GM18517 (cell line): ENCODE measurements around the gene BANF2.
"Not testable (repeated sequence)": the region's sequence is repeated elsewhere in the genome, so short reads cannot be mapped to it uniquely, and the experiment has no call there.

Experiments used
- ATAC-seq: cut with Tn5 transposase; IDR thresholded peaks from one replicate; pipeline ENCODE4 v1.9.1; 2021; ENCODE audit warnings: mild to moderate bottlenecking, moderate library complexity; ENCODE audit not compliant: unreplicated experiment

BANF2 gene

DNA sequence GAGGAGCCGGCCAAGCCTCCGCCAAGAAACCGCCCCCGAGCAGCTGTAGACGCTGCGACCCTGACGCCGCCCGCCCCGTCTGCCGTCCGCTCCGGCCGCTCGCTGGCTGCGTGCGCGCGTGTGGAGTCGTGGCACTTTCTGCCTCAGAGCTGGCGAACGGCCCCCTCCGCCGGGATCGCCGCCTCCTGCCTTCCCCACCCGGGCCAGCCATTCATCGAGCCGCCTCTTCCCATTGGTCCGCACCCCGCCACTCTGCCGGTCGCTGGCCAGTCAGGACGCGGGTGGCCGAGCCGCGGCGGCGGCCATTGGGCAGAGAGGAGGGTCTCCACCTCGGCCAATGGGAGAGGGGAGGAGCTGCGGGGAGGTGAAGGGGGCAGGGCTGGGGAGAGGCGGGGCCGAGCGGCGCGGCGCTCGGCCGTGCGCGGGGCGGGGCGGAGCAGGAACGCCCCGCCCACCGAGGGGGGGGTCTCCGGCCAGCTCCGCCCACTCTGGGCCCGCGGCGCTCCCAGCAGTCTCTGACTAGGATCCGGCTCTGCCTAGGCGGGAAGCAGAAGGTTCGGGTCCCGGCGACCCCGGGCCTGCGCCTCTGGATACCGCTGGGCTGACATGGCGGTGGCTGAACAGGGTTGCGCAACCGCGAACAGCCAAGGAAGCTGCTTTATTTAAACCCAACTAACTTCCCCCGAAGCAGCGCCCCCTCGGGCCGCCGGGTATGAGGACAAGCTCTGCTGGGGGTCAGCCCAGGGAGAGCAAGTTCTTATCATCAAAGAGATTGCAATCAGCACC is 17.5 kb upstream of the BANF2 start, which contains the start of gene RRBP1:
RRBP1 (minus strand) TSS at position 140 of the 786 bp plus-strand sequence. CDS start 21,735 bp downstream, outside the sequence.
- ATAC-seq, result peak; percentile 78

DNA sequence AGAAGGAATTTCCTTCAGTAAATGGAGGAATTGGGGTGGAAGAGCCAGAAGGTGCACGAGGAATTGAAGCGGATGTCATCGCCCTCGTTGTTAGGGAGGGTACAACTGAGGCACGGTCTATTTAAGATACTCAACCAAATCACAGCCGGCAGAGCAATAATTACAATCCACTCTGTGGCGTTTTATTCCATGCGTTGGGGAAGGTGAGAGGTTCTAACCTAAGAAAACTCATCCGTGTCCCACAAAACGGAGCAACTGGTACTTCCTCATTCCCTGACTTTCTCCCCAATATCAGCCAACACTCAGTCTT is 16.9 kb upstream of the BANF2 start:
- no peak for ATAC-seq

DNA sequence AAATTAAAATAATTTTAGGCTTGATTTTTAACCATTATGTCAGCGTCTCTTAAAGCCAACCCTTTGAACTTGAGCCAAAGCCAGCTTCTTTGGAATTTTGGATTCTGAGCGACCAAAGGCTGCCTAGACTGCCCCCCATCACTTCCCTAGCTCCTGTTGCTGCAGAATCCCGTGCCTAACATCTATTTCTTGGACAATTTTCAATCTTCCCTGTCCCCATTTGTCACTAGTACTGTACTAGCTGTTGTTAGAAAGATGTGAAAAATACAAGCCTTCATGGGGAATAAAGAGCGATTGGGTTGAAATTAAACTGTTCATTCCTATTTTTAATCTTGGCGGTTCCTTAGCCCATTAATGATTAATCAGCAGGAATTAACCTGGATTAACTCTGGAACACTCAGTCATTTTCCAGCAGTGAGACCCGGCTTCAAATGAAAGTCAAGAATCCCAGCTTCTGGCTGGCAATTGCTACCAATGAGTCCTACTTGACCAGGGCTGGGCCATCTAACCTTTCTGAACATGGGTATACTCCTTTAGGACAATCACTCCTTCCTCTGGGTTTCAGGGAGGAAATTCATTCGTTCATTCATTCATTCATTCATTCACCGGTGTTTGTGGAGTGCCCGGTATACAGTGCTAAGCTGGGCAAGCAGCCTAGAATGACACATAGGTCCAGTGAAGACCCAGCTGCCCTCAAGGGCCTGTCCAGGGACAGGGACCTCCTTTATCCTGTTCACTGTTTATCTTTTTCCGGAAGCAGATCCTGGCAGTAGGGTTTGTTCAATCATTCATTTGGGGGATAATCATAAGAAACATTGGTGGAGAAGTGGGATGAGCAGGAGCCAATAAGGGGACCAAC is 16.3 kb upstream of the BANF2 start:
- ATAC-seq, result no peak

DNA sequence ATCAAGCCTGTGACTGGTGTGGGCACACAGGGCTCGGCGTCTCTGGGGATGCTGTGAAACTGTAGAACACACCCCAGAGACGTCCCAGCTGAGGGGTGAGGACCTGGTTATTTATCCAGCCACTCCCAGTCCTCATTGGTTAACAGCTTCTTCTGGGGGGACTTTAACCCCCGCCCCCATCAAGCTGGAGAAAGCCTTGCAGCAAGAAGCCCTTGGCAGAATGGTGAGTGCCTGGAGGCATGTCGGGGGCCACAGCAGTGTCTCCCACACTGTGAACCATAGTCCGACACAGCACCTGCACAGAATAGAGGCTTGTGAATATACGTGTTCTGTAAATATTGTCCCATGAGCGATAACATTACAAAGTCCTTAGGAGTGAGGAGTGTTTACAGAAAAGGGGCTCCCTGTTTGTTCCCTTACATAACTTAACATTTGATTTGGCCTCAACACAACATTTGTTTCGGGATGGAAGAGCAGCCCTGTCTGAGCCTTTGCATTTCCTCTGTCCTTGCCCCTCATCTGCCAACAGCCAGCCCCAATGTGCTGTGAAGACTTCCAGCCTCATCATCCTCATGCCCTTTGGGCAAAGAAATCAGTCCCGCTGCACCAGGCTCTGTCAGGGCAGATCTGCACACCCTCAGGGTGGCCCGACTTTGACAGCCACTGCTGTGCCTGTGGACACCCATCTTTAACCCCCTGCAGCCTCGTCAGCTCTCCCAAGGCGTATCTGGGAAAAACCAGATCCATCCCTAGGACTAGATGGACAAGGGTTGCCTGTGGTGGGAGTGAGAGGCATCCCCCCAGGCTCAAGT is 15.5 kb upstream of the BANF2 start:
- no peak for ATAC-seq

DNA sequence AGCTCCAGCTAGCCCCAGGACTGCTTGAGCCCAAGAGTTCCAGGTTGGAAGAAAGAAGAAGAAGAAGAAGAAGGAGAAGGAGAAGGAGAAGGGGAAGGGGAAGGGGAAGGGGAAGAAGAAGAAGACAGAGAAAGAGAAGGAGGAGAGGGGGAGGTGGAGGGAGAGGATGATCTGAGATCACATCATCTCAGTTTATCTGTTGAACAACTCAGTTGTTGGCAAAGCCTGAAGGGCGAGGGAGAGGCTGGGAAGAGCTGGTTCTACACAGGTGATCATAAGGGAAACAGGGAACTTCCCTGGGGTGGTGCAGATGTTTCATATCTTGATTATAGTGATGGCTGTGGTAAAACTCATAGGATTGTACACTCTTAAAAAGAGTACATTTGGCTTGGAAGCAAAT is 14.6 kb upstream of the BANF2 start:
- no peak for ATAC-seq

DNA sequence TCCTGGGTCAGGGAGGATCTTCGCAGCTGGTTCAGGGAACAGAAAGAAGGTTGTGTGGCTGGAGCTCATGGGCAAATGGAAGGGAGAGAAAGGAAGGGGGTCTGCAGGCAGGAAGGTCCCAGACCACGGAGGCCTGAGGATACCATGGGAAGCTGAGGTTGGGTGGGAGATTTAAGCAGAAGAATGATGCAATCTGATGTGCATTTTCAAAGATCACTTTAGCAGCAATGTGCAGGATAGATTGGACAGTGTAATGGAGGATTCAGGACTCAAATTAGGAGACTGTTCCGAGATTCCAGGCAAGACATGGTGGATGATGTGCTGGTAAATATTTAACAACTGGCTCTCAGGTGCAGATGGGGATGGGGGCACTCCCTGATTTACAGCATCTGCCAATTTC is 12.0 kb upstream of the BANF2 start:
- no peak for ATAC-seq

DNA sequence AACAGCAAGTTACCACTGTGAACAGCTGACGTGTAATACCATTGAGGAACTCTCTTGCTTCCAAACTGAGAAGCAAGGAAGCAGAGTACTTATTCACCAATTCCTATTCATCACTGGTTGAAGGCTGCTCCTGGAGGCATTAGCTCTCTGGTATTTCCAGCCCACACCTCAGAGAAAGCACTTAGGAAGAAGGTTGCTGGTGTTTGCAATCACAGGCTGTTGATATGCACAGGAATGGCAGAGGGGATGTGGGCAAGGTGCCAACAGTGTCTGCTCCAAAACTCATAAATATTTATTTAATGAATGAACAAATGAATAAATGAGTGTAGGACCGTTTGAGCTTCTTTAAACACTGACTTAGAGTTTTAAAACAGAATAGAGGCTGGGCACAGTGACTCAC is 10.8 kb upstream of the BANF2 start:
- no peak for ATAC-seq

DNA sequence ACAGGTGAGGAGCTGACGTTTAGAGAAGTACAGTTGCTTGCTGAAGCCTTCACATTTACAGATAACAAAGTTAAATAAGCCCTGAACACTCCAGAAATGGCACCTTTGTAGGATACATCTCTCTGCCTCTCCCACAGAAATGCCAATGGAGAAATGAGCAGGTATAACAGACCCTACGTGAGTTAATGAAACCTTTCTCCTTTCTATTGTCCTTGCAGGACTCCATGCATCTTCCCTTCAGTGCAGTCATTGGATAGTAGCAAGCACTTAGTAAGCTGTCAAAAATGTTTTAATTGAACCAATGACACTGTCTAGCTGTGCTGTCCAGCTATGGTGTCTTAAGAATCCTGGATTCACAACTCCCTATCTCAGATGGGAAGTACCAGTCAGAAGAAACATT is 9.6 kb upstream of the BANF2 start:
- no peak for ATAC-seq

DNA sequence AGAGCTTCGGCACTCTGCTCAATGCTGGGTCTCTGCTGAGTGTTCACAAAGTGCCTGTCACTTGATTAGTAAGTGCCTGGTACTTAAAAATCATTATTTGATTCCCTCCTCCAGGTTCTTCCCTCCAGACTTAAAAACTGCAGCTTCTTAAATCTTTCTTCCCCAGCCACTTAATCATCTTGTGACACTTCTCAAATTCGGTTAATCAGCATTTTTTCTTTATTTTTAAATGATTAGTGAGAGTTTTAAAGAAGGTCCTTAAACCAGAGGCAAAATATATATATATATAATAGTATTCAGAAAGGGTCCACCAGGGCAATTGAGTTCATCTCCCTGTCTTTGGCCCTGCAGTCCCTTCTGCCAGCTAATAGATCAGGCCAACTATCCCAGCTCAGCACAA is 8.0 kb upstream of the BANF2 start:
- no peak for ATAC-seq

DNA sequence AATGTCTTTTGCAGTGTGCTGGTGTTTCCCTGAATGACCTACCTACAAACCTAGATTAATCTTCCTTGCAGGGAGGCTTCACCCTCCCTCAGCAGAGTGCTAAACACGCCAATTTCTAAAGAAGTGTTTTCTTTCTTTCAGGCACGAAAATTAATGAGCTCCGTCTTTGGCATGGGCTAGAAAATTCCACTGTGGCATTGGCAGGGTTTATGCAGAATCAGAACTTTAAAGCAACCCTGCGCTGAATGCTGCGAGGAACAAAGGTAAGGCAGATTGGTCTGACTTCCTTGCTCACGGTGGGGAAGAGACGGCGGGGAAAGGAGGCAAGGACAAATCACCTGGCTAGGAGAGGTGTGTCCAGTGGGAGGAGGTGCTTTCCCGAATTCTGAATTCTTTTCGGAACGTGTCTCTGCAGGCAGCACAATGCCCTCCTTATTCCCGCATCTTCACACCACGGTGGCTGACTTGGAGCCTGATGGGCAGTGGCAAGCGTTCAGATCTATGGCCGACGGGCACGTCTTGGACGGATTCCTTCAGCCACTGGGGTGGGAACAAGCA is 6.2 kb upstream of the BANF2 start:
- ATAC-seq, result no peak

DNA sequence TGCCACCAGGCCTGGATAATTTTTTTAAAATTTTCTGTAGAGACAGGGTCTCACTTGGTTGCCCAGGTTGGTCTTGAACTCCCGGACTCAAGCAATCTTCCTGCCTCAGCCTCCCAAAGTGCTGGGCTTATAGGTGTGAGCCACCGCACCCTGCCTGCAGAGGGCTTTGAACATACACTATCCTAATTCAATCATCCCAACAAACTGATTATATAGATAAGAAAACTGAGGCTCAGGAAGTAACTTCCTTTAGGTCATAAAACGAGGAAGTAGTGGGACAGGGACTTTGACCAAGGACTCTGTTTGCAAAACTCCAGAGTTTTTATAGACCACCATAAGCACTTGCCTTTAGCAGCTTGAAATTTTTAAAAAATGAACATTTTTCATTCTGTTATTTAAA is 5.0 kb upstream of the BANF2 start:
- no peak for ATAC-seq

DNA sequence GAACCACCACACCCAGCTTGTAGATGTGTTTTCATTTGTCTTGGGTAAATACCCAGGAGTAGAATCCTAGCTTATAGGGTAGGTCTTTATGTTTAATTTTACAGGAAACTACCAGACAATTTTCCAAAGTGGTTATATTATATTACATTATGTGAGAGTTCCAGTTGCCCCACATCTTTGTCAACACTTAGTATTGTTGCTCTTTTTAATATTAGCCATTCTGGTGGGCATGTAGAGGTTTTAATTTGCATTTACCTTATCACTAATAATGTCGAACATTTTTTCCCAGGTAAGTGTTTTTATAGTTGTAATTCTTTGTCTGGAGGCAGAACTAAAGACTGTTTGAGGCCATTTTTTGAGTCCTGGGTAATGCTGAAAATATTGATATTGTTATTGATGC is 3.5 kb upstream of the BANF2 start:
- no peak for ATAC-seq

DNA sequence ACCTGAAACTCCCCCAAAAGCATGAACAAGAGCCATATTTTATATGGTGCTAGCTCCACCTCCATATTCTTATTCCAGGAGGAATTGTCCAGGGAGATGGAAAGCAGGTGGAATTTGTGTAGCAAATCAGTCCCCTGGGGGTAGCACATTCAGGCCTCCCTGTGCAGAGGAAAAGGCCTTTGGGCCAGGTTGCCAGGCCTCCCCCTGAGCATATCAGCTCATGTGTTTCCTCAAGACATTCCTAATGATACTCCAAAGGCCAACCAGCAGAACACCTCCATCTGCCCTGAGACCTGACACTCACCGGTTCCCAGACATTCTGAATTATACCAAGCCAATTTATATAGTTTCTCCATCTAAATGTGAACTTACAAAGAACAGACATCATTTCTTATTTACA is 2.6 kb upstream of the BANF2 start:
- no peak for ATAC-seq

DNA sequence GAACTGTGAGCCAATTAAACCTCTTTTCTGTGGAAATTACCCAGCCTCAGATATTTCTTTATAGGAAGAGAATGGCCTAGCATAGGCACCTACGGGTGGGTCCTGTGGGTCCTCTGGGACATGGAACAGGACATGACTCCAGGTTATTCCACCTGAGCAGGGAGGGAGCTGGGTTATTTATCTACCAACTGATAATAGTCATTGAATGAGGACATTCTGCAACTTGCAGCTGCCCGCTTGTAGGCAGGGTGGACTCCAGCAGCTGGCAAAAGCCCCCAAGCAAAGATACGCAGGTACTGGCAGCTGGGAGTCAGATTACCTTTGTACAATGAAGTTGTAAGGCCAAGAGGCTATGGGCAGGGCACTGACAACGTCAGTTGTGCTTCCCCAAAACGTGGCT is 1.4 kb upstream of the BANF2 start:
- no peak for ATAC-seq

DNA sequence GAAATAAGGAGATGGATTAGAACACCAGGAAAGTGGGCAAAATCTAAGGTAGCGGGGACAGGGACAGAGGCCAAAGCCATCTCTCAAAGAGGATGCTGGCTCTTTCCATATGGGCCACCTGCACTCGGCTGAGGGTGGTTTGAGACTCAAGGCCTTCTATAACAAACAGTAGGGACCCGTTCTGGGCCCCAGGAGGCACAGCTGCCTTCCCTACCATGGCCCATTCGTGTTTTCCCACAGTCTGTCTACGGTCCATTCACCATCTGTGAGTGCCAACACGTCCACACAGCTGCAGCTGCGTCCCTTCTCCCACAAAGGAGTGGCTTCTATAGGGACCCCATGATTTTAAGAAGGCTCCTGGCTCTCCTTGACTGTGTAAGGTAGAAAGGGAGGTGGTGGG is 871 bp downstream of the BANF2 start:
- no peak for ATAC-seq

DNA sequence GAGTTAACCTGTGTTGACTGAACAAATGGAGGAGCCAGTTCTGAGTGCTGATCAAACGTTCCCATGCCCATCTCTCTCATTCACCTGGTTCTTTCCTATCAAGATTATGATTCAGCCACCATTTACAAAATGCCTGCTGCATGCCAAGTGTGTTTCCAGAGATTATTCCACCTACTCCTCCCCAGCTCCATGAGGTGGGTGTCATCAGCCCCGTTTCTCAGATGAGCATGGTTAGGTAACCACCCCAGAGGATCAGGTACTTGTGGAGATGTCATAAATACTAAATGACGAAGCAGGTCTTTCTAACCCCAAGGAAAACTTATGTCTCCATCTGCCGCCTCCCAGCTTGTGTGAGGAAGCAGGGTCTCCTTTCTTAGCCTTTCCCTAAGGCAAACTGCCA is 2.1 kb downstream of the BANF2 start:
- ATAC-seq, result no peak

DNA sequence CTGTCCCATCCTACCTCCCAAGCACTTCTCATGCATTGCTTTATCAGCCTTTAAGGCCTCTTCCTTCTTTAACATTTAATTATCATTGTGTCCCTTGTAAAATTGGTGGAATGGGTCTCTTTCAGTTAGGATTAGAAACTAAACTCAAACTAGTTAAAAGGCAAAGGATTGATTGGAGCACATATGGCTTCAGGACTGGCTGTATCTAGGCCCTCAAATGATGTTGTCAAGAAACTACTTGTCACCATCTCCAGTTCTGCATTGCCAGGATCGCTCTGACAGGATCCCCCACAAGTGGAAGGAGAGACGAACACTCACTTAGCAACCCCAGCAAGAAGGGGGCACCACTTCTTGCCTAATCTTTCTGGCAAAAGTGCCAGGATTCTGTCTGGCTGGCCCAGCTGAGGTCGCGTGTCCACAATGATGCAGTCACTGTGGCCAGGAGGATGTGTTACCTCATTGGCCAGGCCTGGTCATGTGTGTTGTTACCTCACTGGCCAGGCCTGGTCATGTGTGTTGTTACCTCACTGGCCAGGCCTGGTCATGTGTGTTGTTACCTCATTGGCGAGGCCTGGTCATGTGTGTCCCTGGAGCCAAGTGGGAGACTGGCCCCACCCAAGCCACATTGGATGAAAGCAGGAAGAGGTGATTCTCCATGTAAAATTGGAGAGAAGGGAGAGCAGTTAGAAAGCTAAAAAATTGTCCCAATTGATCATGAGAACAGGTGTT is 5.0 kb downstream of the BANF2 start:
- no peak for ATAC-seq

DNA sequence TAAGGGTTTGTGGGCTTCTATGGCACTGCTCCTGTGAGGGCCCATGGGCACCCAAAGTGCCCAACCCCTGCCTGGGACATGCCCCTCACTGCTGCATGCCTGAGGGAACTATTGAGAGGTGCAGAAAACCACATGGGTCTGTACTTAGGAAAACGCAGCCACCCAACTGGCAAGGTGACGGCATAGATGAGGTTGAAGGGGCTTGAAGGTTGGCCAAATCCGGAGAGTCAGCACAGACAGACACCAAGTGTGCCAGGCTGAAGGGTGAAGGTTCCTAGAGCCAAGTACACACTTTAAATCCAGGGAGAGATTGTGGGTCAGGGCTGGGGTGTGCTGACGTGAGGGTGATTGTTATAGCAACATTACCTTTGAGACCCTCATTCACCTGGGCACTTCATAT is 6.2 kb downstream of the BANF2 start:
- ATAC-seq, result no peak

DNA sequence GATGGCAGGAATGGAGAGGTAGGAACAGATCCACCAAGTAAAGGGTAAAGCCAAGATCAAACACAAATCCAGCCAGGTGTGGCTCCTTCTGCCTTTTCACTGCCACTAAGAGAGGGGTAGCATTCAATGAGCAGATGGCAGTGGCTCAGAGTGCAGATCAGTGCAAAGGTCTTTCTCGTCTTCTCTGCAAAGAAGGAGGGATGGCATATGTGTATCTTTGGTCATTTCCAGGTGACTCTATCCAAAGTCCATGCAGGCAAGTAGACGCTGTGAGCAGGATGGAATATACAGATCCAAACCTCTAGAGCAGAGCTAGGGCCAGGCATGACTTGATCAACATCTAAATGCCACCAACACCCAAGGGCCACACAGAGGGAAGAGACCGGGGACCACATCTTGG is 6.9 kb downstream of the BANF2 start:
- no peak for ATAC-seq

DNA sequence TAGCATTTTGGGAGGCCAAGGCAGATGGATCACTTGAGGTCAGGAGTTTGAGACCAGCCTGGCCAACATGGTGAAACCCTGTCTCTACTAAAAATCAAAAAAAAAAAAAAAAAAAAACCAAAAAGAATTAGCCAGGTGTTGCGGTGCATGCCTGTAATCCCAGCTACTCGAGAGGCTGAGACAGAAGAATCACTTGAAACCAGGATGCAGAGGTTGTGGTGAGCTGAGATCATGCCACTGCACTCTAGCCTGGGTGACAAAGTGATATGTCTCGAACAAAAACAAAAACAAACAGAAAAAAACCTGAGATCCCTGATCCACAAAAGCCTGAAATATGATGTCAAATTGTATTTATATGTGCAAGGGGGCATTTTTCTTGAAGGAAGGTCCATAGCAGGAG is 8.2 kb downstream of the BANF2 start:
- ATAC-seq, result not testable (repeated sequence)
